ENCODE data around the gene BRICD5. TPM values are rescaled to one million over a fixed set of nuclear protein-coding genes. Genes with fewer than 3 reads are reported as not detected.

Gene BRICD5
- total and polyA plus RNA-seq, 4 donors = 2.1 to 13.5 (median 9.3) TPM

DNA sequence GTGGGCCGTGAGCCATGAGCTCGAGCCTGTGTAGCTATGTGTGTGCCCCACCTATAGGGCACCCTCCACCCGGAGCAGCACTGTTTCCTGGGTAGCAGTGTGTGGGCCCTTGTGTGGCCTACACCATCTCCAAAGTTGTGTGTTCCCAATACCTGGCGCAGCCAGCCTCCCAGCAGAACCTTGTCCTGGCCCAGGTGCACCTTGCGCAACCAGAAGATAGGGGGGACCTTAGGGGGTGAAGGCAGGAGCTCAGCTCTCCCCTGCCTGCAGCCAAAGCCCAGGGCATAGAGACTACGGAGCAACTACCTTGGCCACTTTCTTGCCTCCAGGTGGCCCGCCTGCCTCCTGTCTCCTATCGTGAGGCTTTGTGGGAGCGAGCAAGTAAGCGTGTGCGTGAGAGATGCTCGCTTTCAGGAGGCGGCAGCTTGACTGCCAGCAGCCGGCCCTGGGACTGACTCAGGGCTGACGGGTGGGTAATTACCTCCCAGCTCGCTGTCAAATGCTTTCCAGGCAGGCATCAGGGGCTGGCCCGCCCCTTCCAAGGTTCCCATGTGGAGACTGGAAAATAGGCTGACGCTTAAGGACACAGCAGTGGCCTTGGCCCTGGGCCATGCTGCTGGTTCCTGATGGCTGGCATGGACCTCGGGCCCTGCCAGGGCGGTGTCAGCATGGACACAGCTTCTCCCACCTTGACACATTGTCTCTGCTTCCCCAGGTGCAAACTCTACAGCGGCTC lies 36.1 kb downstream of the BRICD5 start:
- Histone ChIP-seq H3K27me3 (ENCODE audit: control insufficient read depth in 3 of 3, insufficient read depth in 3 of 3, low read length in 2 of 3) (no peaks in the 10 kb centered on the region), H3K4me1 (ENCODE audit: control insufficient read depth in 5 of 5, insufficient read depth in 5 of 5, low read length in 5 of 5) (peaks cover 0 to under 1% (median 0%) of the 10 kb centered on the region in 5 donors), H3K27ac (ENCODE audit: low read depth in 1 of 2, low read length in 1 of 2) (no peak overlapping the region), H3K9me3 (ENCODE audit: control insufficient read depth in 4 of 4, insufficient read depth in 3 of 4, low read length in 3 of 4) (no peaks in the 10 kb centered on the region), H3K36me3 (ENCODE audit: control insufficient read depth in 4 of 4, insufficient read depth in 4 of 4, low read length in 4 of 4) (peaks cover 4 to 71% (median 11%) of the 10 kb centered on the region in 4 donors), H3K4me3 (no peak overlapping the region), H3K9ac (ENCODE audit: insufficient read depth in 1 of 2, low read length in 2 of 2) (no peak overlapping the region)
- ATAC-seq (ENCODE audit: insufficient read depth, low FRiP score) = no peak
- no peak for DNase-seq
- WGBS, 2 donors = 94 to 96% methylated on average over 21 of the region's 21 CpGs
- TF ChIP-seq, protein P1, sequence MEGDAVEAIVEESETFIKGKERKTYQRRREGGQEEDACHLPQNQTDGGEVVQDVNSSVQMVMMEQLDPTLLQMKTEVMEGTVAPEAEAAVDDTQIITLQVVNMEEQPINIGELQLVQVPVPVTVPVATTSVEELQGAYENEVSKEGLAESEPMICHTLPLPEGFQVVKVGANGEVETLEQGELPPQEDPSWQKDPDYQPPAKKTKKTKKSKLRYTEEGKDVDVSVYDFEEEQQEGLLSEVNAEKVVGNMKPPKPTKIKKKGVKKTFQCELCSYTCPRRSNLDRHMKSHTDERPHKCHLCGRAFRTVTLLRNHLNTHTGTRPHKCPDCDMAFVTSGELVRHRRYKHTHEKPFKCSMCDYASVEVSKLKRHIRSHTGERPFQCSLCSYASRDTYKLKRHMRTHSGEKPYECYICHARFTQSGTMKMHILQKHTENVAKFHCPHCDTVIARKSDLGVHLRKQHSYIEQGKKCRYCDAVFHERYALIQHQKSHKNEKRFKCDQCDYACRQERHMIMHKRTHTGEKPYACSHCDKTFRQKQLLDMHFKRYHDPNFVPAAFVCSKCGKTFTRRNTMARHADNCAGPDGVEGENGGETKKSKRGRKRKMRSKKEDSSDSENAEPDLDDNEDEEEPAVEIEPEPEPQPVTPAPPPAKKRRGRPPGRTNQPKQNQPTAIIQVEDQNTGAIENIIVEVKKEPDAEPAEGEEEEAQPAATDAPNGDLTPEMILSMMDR (IDR thresholded peaks at IDR 0.05; ENCODE audit: control extremely low read depth, extremely low read depth) = no peak

DNA sequence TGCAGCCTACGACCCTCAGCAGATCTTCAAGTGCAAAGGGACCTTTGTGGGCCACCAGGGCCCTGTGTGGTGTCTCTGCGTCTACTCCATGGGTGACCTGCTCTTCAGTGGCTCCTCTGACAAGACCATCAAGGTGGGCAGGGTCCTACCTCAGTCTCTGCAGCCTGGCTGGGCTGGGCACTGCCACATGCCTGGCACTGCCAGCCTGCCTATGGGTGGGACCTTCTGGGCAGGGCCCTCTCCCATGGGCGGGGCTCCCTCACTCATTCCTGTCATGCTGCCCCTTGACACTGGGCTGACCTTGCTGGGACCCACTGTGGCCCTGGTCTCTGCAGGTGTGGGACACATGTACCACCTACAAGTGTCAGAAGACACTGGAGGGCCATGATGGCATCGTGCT lies 36.7 kb downstream of the BRICD5 start:
- ATAC-seq (ENCODE audit: insufficient read depth, low FRiP score) (no peak), DNase-seq (no peak)

DNA sequence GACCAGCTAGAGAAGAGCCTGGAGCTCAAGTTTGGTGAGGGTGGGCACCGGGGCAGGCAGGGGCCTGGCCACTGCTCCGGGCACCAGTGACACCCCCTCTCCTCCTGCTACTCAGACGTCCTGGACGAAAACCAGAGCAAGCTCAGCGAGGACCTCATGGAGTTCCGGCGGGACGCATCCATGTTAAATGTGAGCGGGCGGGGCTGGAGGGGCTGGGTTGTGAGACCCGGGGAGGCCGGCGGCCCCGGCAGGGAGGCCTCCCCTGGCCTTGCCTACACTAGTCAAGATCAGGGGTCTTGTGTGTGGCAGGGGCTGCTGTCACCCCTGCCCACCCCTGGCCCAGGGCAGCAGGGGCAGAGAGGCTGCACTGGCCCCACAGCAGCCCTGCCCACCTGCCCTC lies 37.3 kb downstream of the BRICD5 start:
- Histone ChIP-seq H3K27ac (ENCODE audit: low read depth in 1 of 2, low read length in 1 of 2) (no peak overlapping the region), H3K4me1 (ENCODE audit: control insufficient read depth in 5 of 5, insufficient read depth in 5 of 5, low read length in 5 of 5) (peaks cover 0 to 3% (median 0%) of the 10 kb centered on the region in 5 donors), H3K4me3 (no peak overlapping the region), H3K36me3 (ENCODE audit: control insufficient read depth in 4 of 4, insufficient read depth in 4 of 4, low read length in 4 of 4) (peaks cover 4 to 77% (median 13%) of the 10 kb centered on the region in 4 donors), H3K9me3 (ENCODE audit: control insufficient read depth in 4 of 4, insufficient read depth in 3 of 4, low read length in 3 of 4) (no peaks in the 10 kb centered on the region), H3K9ac (ENCODE audit: insufficient read depth in 1 of 2, low read length in 2 of 2) (no peak overlapping the region), H3K27me3 (ENCODE audit: control insufficient read depth in 3 of 3, insufficient read depth in 3 of 3, low read length in 2 of 3) (no peaks in the 10 kb centered on the region)
- DNase-seq = no peak
- ATAC-seq (ENCODE audit: insufficient read depth, low FRiP score) = no peak
- 93 to 98% methylated on average over 14 of the region's 14 CpGs for WGBS, 2 donors
- TF ChIP-seq, protein P1 (IDR thresholded peaks at IDR 0.05; ENCODE audit: control extremely low read depth, extremely low read depth) = no peak

More for the DNA sequence above, 36.7 kb downstream of the BRICD5 start:
- Histone ChIP-seq H3K27ac (ENCODE audit: low read depth in 1 of 2, low read length in 1 of 2) (no peak overlapping the region), H3K9ac (ENCODE audit: insufficient read depth in 1 of 2, low read length in 2 of 2) (no peak overlapping the region), H3K9me3 (ENCODE audit: control insufficient read depth in 4 of 4, insufficient read depth in 3 of 4, low read length in 3 of 4) (no peaks in the 10 kb centered on the region), H3K4me3 (no peak overlapping the region), H3K4me1 (ENCODE audit: control insufficient read depth in 5 of 5, insufficient read depth in 5 of 5, low read length in 5 of 5) (peaks cover 0 to 3% (median 0%) of the 10 kb centered on the region in 5 donors), H3K27me3 (ENCODE audit: control insufficient read depth in 3 of 3, insufficient read depth in 3 of 3, low read length in 2 of 3) (no peaks in the 10 kb centered on the region), H3K36me3 (ENCODE audit: control insufficient read depth in 4 of 4, insufficient read depth in 4 of 4, low read length in 4 of 4) (peaks cover 4 to 74% (median 11%) of the 10 kb centered on the region in 4 donors)
- TF ChIP-seq, protein P1 (IDR thresholded peaks at IDR 0.05; ENCODE audit: control extremely low read depth, extremely low read depth) = no peak
- WGBS, 2 donors = 95 to 96% methylated on average over 4 of the region's 4 CpGs

All from lung (tissue), 12 donors.